ENCODE measurements around the gene SERTM2.
"Not testable (repeated sequence)": the region's sequence is repeated elsewhere in the genome, so short reads cannot be mapped to it uniquely, and the experiment has no call there.

Gene SERTM2

GRCh38 chrX:111511477-111511876 lies at the start of gene SERTM2:
Gene SERTM2 (plus strand): TSS chrX:111511645. CDS start chrX:111518858, 7,213 bp downstream.
- no peak for DNase-seq (ENCODE audit: low spot score)

GRCh38 chrX:111465669-111466068 lies 45.8 kb upstream of the SERTM2 start:
- no peak for DNase-seq (ENCODE audit: low spot score)

GRCh38 chrX:111467896-111468295 lies 43.5 kb upstream of the SERTM2 start:
- no peak for DNase-seq (ENCODE audit: low spot score)

GRCh38 chrX:111470681-111471403 lies 40.6 kb upstream of the SERTM2 start:
- no peak for DNase-seq (ENCODE audit: low spot score)

- no peak for DNase-seq (ENCODE audit: low spot score)
These were observed 29.5 kb upstream of the SERTM2 start for GRCh38 chrX:111481896-111482295.

GRCh38 chrX:111483135-111483534 lies 28.3 kb upstream of the SERTM2 start:
- DNase-seq (ENCODE audit: low spot score) = no peak

GRCh38 chrX:111483881-111484280 lies 27.6 kb upstream of the SERTM2 start:
- DNase-seq (ENCODE audit: low spot score) = no peak

- DNase-seq (ENCODE audit: low spot score) = no peak
These were observed 20.8 kb upstream of the SERTM2 start for GRCh38 chrX:111490688-111491087.

GRCh38 chrX:111492085-111492484 lies 19.4 kb upstream of the SERTM2 start:
- no peak for DNase-seq (ENCODE audit: low spot score)

- DNase-seq (ENCODE audit: low spot score) = no peak
These were observed 12.8 kb upstream of the SERTM2 start for GRCh38 chrX:111498538-111499103.

- no peak for DNase-seq (ENCODE audit: low spot score)
These were observed 7.9 kb upstream of the SERTM2 start for GRCh38 chrX:111503485-111503993.

GRCh38 chrX:111504941-111505340 lies 6.5 kb upstream of the SERTM2 start:
- DNase-seq (ENCODE audit: low spot score) = no peak

GRCh38 chrX:111505783-111506182 lies 5.7 kb upstream of the SERTM2 start:
- no peak for DNase-seq (ENCODE audit: low spot score)

- DNase-seq (ENCODE audit: low spot score) = no peak
These were observed 4.6 kb upstream of the SERTM2 start for GRCh38 chrX:111506826-111507225.

- DNase-seq (ENCODE audit: low spot score) = no peak
These were observed 3.5 kb upstream of the SERTM2 start for GRCh38 chrX:111507933-111508332.

GRCh38 chrX:111515298-111515697 lies 3.9 kb downstream of the SERTM2 start:
- no peak for DNase-seq (ENCODE audit: low spot score)

- no peak for DNase-seq (ENCODE audit: low spot score)
These were observed 7.2 kb downstream of the SERTM2 start for GRCh38 chrX:111518667-111519066.

GRCh38 chrX:111519215-111519614 lies 7.8 kb downstream of the SERTM2 start:
- DNase-seq (ENCODE audit: low spot score) = no peak

- DNase-seq (ENCODE audit: low spot score) = no peak
These were observed 9.1 kb downstream of the SERTM2 start for GRCh38 chrX:111520506-111520905.

- DNase-seq (ENCODE audit: low spot score) = no peak
These were observed 9.7 kb downstream of the SERTM2 start for GRCh38 chrX:111521169-111521568.

- no peak for DNase-seq (ENCODE audit: low spot score)
These were observed 31.8 kb downstream of the SERTM2 start for GRCh38 chrX:111543212-111543741.

- not testable (repeated sequence) for DNase-seq (ENCODE audit: low spot score)
These were observed 37.8 kb downstream of the SERTM2 start for GRCh38 chrX:111549235-111549634.

- no peak for DNase-seq (ENCODE audit: low spot score)
These were observed 44.0 kb downstream of the SERTM2 start for GRCh38 chrX:111555406-111555958.
